NAMALWA (cell line): ENCODE results near the gene HCN4.

ENCODE experiments used
- DNase-seq: peaks from one replicate; pipeline ENCODE4 v3.0.0-alpha.2; 2015; ENCODE audit warnings: low spot score

The HCN4 gene

GRCh38 chr15:73295630-73296286 lies 73.0 kb downstream of the HCN4 start:
- DNase-seq: no peak

- no peak for DNase-seq
Observed at GRCh38 chr15:73293773-73294172, 75.0 kb downstream of the HCN4 start.

- DNase-seq: no peak
Observed at GRCh38 chr15:73291441-73291840, 77.3 kb downstream of the HCN4 start.

- peak; percentile 22 for DNase-seq
Observed at GRCh38 chr15:73287019-73287418, 81.7 kb downstream of the HCN4 start.

- no peak for DNase-seq
Observed at GRCh38 chr15:73286311-73286710, 82.4 kb downstream of the HCN4 start.

GRCh38 chr15:73284090-73284716 lies 84.6 kb downstream of the HCN4 start:
- peak; percentile 50 for DNase-seq

- DNase-seq: no peak
Observed at GRCh38 chr15:73283366-73283962, 85.3 kb downstream of the HCN4 start.

- no peak for DNase-seq
Observed at GRCh38 chr15:73282567-73283365, 86.0 kb downstream of the HCN4 start.

GRCh38 chr15:73275862-73276261 lies 92.9 kb downstream of the HCN4 start:
- DNase-seq: no peak

GRCh38 chr15:73273181-73274002 lies 95.4 kb downstream of the HCN4 start:
- peak; percentile 77 for DNase-seq

- DNase-seq: no peak
Observed at GRCh38 chr15:73270366-73271097, 98.2 kb downstream of the HCN4 start.
